Adrenal gland (tissue), 12 donors: ENCODE measurements around the gene BCL11B. TPM values are rescaled to one million over a fixed set of nuclear protein-coding genes. Genes with fewer than 3 reads are reported as not detected.

ENCODE experiments used
- DNase-seq, 7 donors: peaks; one replicate each; pipeline ENCODE4 v3.0.0-alpha.2; 2019 to 2020
- H3K27ac ChIP-seq, 5 donors: fragments of 200-600 bp; sonication (generic) in 4 of 5; 1 replicate in 3 of 5; 2 replicates in 2 of 5; pipeline versions ENCODE4 v1.5.1 to v1.8.0; 2016 to 2020; ENCODE audit warnings: mild to moderate bottlenecking in 1 of 5
- H3K27me3 ChIP-seq: fragments of 200-600 bp; 2 replicates; pipeline ENCODE4 v1.8.0; 2021
- H3K36me3 ChIP-seq, 2 donors: fragments of 200-600 bp; replicated peaks in 1 of 2; 1 replicate in 1 of 2; 2 replicates in 1 of 2; pipeline versions ENCODE4 v1.5.1 to v1.8.0; 2018 to 2022
- H3K4me1 ChIP-seq, 2 donors: fragments of 200-600 bp; replicated peaks in 1 of 2; 1 replicate in 1 of 2; 2 replicates in 1 of 2; pipeline versions ENCODE4 v1.5.1 to v1.8.0; 2018 to 2021
- H3K4me3 ChIP-seq, 4 donors: fragments of 200-600 bp; sonication (generic) in 3 of 4; one replicate each; pipeline ENCODE4 v1.5.1; 2016 to 2018
- H3K9me3 ChIP-seq, 3 donors: fragments of 200-600 bp; sonication (generic) in 1 of 3; replicated peaks in 1 of 3; 1 replicate in 2 of 3; 2 replicates in 1 of 3; pipeline versions ENCODE4 v1.5.1 to v1.8.0; 2016 to 2021
- CTCF ChIP-seq, 6 experiments: fragments of 450-650 bp in 4 of 6; fragments of 200-600 bp in 2 of 6; sonication (generic) in 1 of 6; IDR thresholded peaks; 1 replicate in 5 of 6; 2 replicates in 1 of 6; pipeline versions ENCODE4 v1.5.1 to v1.8.0; 2016 to 2021; ENCODE audit warnings: antibody characterized with exemption in 6 of 6, mild to moderate bottlenecking in 2 of 6, moderate library complexity in 1 of 6
- POLR2A ChIP-seq, 2 donors: fragments of 450-650 bp; IDR thresholded peaks; one replicate each; pipeline ENCODE4 v1.6.1; 2017; ENCODE audit warnings: antibody characterized with exemption in 2 of 2, mild to moderate bottlenecking in 2 of 2, moderate library complexity in 1 of 2
- WGBS, 4 donors: extraction: QIAGEN DNeasy Blood & Tissue Kit in 2 of 4; methylation state at CpG; one replicate each; pipeline versions ENCODE4 v1.1.5 to v1.1.7; 2013 to 2017; 5-methylcytosine and 5-hydroxymethylcytosine counted together
- intact Hi-C, 2 donors: fragments of 100-400 bp; cut with DNase I; formaldehyde crosslinking; loops; one replicate each; pipeline versions ENCODE4 v1.14.1 to v1.15.0; 2022 to 2023
- polyA plus RNA-seq, 3 donors: library from polyadenylated mRNA; stranded (reverse); fragments of 200-250 nt in 2 of 3; fragments of 350-450 nt in 1 of 3; fragmentation: Illumina TruSeq in 1 of 3; extraction: RNeasy Lipid Tissue Mini Kit (QIAGEN cat#74804) in 1 of 3; gene quantifications; one replicate each; pipeline ENCODE4 v1.2.3, GENCODE V29; 2013 to 2014
- total RNA-seq, 9 donors: library from RNA; depleted of rRNA in 4 of 9; stranded (reverse); fragments of >200 nt in 4 of 9; fragments of 120-200 nt in 1 of 9; fragmentation: NEBNext Ultra II Directional in 1 of 9; extraction: Animal tissue kit (Norgen Biotek cat#: 25700) in 1 of 9; gene quantifications; one replicate each; pipeline versions ENCODE4 v1.1.0 to v1.2.4, GENCODE V29; 2013 to 2023
- donor health status: healthy with polysubstance abuse.
- donor health status: Bipolar disorder and iron deficiency.
- donor health status: DM: yes; HTN: yes; CAD: no.
- donor health status: DM: no; HTN: no; CAD: no.
- donor health status: DM: no; HTN: no; CAD: no.
- donor health status: DM: yes; HTN: yes; CAD: no.

BCL11B gene
- total and polyA plus RNA-seq, 12 donors, result 0.24 to 3.2 (median 0.54) TPM

- H3K27me3 ChIP-seq, result peaks cover 8% of the 10 kb centered on the region
These were observed 31.2 kb downstream of the BCL11B start for GRCh38 chr14:99240627-99241324.

DNA sequence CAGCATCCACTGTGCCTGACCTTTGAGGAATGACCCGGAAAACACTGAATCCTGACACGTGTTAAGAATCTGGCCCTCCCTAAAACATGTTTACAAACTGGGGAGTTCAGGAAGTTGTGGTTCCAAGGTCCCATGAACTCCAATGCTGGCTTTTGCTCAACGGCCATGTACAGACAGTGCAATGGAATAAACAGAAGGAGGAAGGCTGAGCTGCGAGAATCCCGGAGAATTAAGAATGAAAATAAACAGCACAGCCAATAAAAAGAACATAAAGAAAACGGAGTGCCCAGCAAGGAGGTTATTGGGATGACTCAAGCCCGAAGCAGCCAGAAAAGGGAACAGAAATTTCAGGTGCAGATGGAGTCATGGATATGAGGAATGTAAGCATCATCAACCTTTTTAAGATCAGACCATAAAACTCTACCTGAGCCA lies 32.3 kb downstream of the BCL11B start:
- intact Hi-C loops, result no loop called here
- Histone ChIP-seq H3K27ac (no peak overlapping the region), H3K4me3 (no peak overlapping the region), H3K9me3 (no peaks in the 10 kb centered on the region), H3K36me3 (no peaks in the 10 kb centered on the region), H3K27me3 (peaks cover 4% of the 10 kb centered on the region), H3K4me1 (no peaks in the 10 kb centered on the region)
- 33 to 53% (median 38%) methylated on average over 7 of the region's 7 CpGs for WGBS, 4 donors
- no peak for TF ChIP-seq CTCF (IDR thresholded peaks at IDR 0.05)
- no peak for TF ChIP-seq POLR2A (IDR thresholded peaks at IDR 0.05)
- no peak for DNase-seq

More at GRCh38 chr14:99240627-99241324, 31.2 kb downstream of the BCL11B start:
- no peak overlapping the region for H3K27ac ChIP-seq
- H3K4me3 ChIP-seq, result no peak overlapping the region
- DNase-seq, result no peak
- no peak for TF ChIP-seq CTCF (IDR thresholded peaks at IDR 0.05)
- TF ChIP-seq POLR2A (IDR thresholded peaks at IDR 0.05), result no peak
- H3K4me1 ChIP-seq, result no peaks in the 10 kb centered on the region
- no peaks in the 10 kb centered on the region for H3K9me3 ChIP-seq
- H3K36me3 ChIP-seq, result no peaks in the 10 kb centered on the region
- WGBS, 4 donors, result 83 to 88% (median 84%) methylated on average over 23 of the region's 23 CpGs
- intact Hi-C loops, result no loop called here

DNA sequence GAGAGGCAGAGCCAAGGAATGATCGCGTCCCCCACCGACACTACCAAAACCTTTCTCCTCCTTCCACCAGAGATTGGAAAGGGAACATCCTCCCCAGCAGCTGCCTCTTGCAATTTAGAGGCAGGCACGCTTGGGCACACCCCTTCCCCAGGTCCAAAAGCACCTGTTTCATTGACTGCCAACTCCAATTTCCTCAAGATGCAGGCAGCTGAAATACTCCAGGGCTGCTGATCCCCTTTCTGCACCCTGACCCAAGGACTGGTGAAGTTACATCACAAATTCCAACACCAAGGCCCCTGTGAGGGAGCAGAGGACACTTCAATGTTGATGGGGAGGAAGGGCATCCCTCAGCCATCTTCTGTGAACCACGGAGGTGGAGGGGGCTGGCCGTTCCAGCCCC lies 33.8 kb downstream of the BCL11B start:
- no peak for DNase-seq
- Histone ChIP-seq H3K4me3 (no peak overlapping the region), H3K36me3 (no peaks in the 10 kb centered on the region), H3K4me1 (no peaks in the 10 kb centered on the region), H3K9me3 (no peaks in the 10 kb centered on the region), H3K27me3 (peaks cover 4% of the 10 kb centered on the region), H3K27ac (no peak overlapping the region)
- 79 to 93% (median 85%) methylated on average over 6 of the region's 6 CpGs for WGBS, 4 donors
- TF ChIP-seq CTCF (IDR thresholded peaks at IDR 0.05) (no peak), POLR2A (IDR thresholded peaks at IDR 0.05) (no peak)
- intact Hi-C loops, result no loop called here

DNA sequence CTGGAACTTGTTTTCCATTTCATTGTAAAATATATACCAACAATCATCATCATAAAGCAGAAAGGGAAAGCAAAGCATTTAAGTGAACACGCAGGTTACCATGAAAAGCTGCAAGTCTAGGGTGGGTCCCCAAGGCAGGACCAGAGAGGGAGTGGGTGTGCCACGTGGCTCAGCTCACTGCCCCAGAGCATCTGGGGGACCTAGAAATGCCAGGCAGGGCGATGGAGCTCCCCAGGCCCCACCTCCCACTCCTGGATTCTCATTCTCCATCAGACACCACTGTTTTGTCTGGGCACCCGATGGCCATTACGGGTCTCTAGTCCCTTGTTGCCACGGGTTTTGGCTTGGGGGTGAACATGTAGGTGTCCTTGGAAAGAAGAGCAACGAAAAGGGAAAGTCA lies 34.7 kb downstream of the BCL11B start:
- H3K4me3 ChIP-seq, result no peak overlapping the region
- intact Hi-C loops, result no loop called here
- peaks cover 3% of the 10 kb centered on the region for H3K27me3 ChIP-seq
- no peak for DNase-seq
- 75 to 89% (median 78%) methylated on average over 7 of the region's 7 CpGs for WGBS, 4 donors
- H3K9me3 ChIP-seq, result no peaks in the 10 kb centered on the region
- no peaks in the 10 kb centered on the region for H3K4me1 ChIP-seq
- no peak overlapping the region for H3K27ac ChIP-seq
- no peak for TF ChIP-seq POLR2A (IDR thresholded peaks at IDR 0.05)
- no peak for TF ChIP-seq CTCF (IDR thresholded peaks at IDR 0.05)
- H3K36me3 ChIP-seq, result no peaks in the 10 kb centered on the region
